ENCODE measurements around the gene PRAC2.

GRCh38 chr17:48747445-48748363 is 24.7 kb downstream of the PRAC2 start:
- TF ChIP-seq CTCF (IDR thresholded peaks at IDR 0.05) (no peak), POLR2AphosphoS5 (IDR thresholded peaks at IDR 0.05; ENCODE audit: low read depth, low read length) (no peak), NFIC (IDR thresholded peaks at IDR 0.05; ENCODE audit: borderline replicate concordance) (no peak), ELF1 (IDR thresholded peaks at IDR 0.05) (no peak), EP300 (IDR thresholded peaks at IDR 0.05; ENCODE audit: borderline replicate concordance in 1 of 2, low read depth in 1 of 2, low read length in 1 of 2) (no peak), FOSL2 (IDR thresholded peaks at IDR 0.05; ENCODE audit: borderline replicate concordance, low read depth) (no peak), NRF1 (IDR thresholded peaks at IDR 0.05; ENCODE audit: low read depth, low read length) (no peak), REST (IDR thresholded peaks at IDR 0.05; ENCODE audit: low read depth, low read length) (no peak), MXI1 (IDR thresholded peaks at IDR 0.05; ENCODE audit: low read depth, low read length) (no peak), YY1 (IDR thresholded peaks at IDR 0.05; ENCODE audit: low read depth) (no peak)
- TF ChIP-seq, protein P1, sequence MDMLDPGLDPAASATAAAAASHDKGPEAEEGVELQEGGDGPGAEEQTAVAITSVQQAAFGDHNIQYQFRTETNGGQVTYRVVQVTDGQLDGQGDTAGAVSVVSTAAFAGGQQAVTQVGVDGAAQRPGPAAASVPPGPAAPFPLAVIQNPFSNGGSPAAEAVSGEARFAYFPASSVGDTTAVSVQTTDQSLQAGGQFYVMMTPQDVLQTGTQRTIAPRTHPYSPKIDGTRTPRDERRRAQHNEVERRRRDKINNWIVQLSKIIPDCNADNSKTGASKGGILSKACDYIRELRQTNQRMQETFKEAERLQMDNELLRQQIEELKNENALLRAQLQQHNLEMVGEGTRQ (IDR thresholded peaks at IDR 0.05; ENCODE audit: borderline replicate concordance, low read depth, low read length): no peak
